IMR-90 (cell line): ENCODE results near the gene DNASE2. TPM values are rescaled to one million over a fixed set of nuclear protein-coding genes. Genes with fewer than 3 reads are reported as not detected.
A peak's percentile ranks its signal among the peaks of the same experiment; 100 is the strongest.

Source experiments
- ATAC-seq: fragments of 200-7000 bp; cut with Tn5 transposase; 2 replicates; pipeline ENCODE4 v1.9.1; 2020; ENCODE audit warnings: low read depth, mild to moderate bottlenecking, moderate library complexity
- BruUV-seq: library from RNA; stranded (reverse); fragments of 400-500 nt; replicated peaks from 2 replicates; lab custom pipeline; 2021; lab: Mats Ljungman, UMichigan
- CTCF ChIA-PET: fragments of 300-600 bp; formaldehyde crosslinking; extraction: SDS; loops from one replicate; lab custom pipeline; 2021; ENCODE audit warnings: antibody characterized with exemption; lab: Yijun Ruan, JAX
- POLR2A ChIA-PET: fragments of 300-600 bp; sonication (Branson Sonifier 250); formaldehyde crosslinking; loops from one replicate; lab custom pipeline; 2022; ENCODE audit warnings: antibody characterized with exemption; ENCODE audit not compliant: unreplicated experiment; lab: Charles Lee
- DNase-seq: peaks from one replicate; pipeline ENCODE4 v3.0.0; 2013
- H2AFZ ChIP-seq: replicated peaks from 2 replicates; pipeline ENCODE3; 2013; ENCODE audit warnings: low read length, mild to moderate bottlenecking; ENCODE audit not compliant: poor library complexity
- H2AK5ac ChIP-seq: 2 replicates; pipeline ENCODE4 v1.6.1; 2013; ENCODE audit warnings: low read depth, low read length, inconsistent platforms
- H2AK9ac ChIP-seq: replicated peaks from 2 replicates; pipeline ENCODE3; 2013; ENCODE audit warnings: mild to moderate bottlenecking, low read depth, low read length, moderate library complexity; ENCODE audit not compliant: poor library complexity
- H2BK120ac ChIP-seq: 2 replicates; pipeline ENCODE4 v1.6.1; 2013; ENCODE audit warnings: low read depth, low read length, inconsistent platforms
- H2BK15ac ChIP-seq: 3 replicates; pipeline ENCODE4 v1.6.1; 2013; ENCODE audit warnings: low read depth, low read length, inconsistent platforms
- H2BK20ac ChIP-seq: 2 replicates; pipeline ENCODE4 v1.6.1; 2013; ENCODE audit warnings: low read depth, mild to moderate bottlenecking, inconsistent platforms, low read length, moderate library complexity
- H2BK5ac ChIP-seq: 2 replicates; pipeline ENCODE4 v1.6.1; 2013; ENCODE audit warnings: mild to moderate bottlenecking, low read depth, low read length, inconsistent platforms; ENCODE audit not compliant: poor library complexity, severe bottlenecking
- H3K14ac ChIP-seq: replicated peaks from 2 replicates; pipeline ENCODE4 v1.6.1; 2013; ENCODE audit warnings: low read depth, low read length, inconsistent platforms
- H3K18ac ChIP-seq: 2 replicates; pipeline ENCODE4 v1.6.1; 2013; ENCODE audit warnings: low read depth, low read length, control low read depth
- H3K23ac ChIP-seq: 2 replicates; pipeline ENCODE4 v1.6.1; 2013; ENCODE audit warnings: low read depth, low read length, inconsistent platforms
- H3K27ac ChIP-seq: 2 replicates; pipeline ENCODE4 v1.5.1; 2013; ENCODE audit warnings: mild to moderate bottlenecking, control low read depth, low read length; ENCODE audit not compliant: insufficient read depth
- H3K27me3 ChIP-seq: 2 replicates; pipeline ENCODE4 v1.6.1; 2013; ENCODE audit warnings: low read length; ENCODE audit not compliant: control insufficient read depth, insufficient read depth
- H3K36me3 ChIP-seq: 2 replicates; pipeline ENCODE4 v1.6.1; 2013; ENCODE audit warnings: low read length, mixed read lengths; ENCODE audit not compliant: control insufficient read depth, insufficient read depth
- H3K4ac ChIP-seq: 2 replicates; pipeline ENCODE4 v1.6.1; 2013; ENCODE audit warnings: low read depth, low read length, inconsistent platforms
- H3K4me1 ChIP-seq: 2 replicates; pipeline ENCODE4 v1.6.1; 2013; ENCODE audit warnings: low read length, mixed read lengths; ENCODE audit not compliant: control insufficient read depth, insufficient read depth
- H3K4me2 ChIP-seq: 2 replicates; pipeline ENCODE4 v1.6.1; 2013; ENCODE audit warnings: low read depth, mild to moderate bottlenecking, control low read depth, low read length, moderate library complexity
- H3K4me3 ChIP-seq: 2 replicates; pipeline ENCODE4 v1.5.1; 2013; ENCODE audit warnings: low read depth, mild to moderate bottlenecking, control low read depth, low read length, moderate library complexity; ENCODE audit not compliant: insufficient read depth
- H3K56ac ChIP-seq: 2 replicates; pipeline ENCODE4 v1.6.1; 2013; ENCODE audit warnings: low read length, inconsistent platforms; ENCODE audit not compliant: insufficient read depth; ENCODE audit errors: extremely low read depth
- H3K79me1 ChIP-seq, 2 experiments: 2 replicates each; pipeline ENCODE4 v1.6.1; 2013; ENCODE audit warnings: low read length in 2 of 2, inconsistent platforms in 1 of 2, low read depth in 1 of 2
- H3K9ac ChIP-seq: 2 replicates; pipeline ENCODE4 v1.6.1; 2013; ENCODE audit warnings: low read depth, low read length, control low read depth
- H3K9me1 ChIP-seq: 2 replicates; pipeline ENCODE4 v1.6.1; 2013; ENCODE audit warnings: low read length, inconsistent platforms; ENCODE audit not compliant: insufficient read depth
- H3K9me3 ChIP-seq: 2 replicates; pipeline ENCODE4 v1.6.1; 2013; ENCODE audit warnings: low read length; ENCODE audit not compliant: control insufficient read depth, insufficient read depth
- H4K20me1 ChIP-seq: 2 replicates; pipeline ENCODE4 v1.6.1; 2013; ENCODE audit warnings: low read length, inconsistent platforms; ENCODE audit not compliant: insufficient read depth
- H4K5ac ChIP-seq: 2 replicates; pipeline ENCODE4 v1.6.1; 2013; ENCODE audit warnings: mild to moderate bottlenecking, low read depth, low read length, control low read depth
- H4K8ac ChIP-seq, 2 experiments: 2 replicates each; pipeline ENCODE4 v1.6.1; 2013; ENCODE audit warnings: low read depth in 2 of 2, low read length in 2 of 2, control low read depth in 1 of 2, inconsistent platforms in 1 of 2
- H4K91ac ChIP-seq: 2 replicates; pipeline ENCODE4 v1.6.1; 2013; ENCODE audit warnings: low read depth, low read length, inconsistent platforms; ENCODE audit not compliant: insufficient read depth
- BHLHE40 ChIP-seq: fragments of 150-350 bp; IDR thresholded peaks from 2 replicates; pipeline ENCODE4 v1.6.1; 2016; ENCODE audit warnings: mild to moderate bottlenecking, low read depth, low read length
- CEBPB ChIP-seq: IDR thresholded peaks from 2 replicates; pipeline ENCODE4 v1.6.1; 2012; ENCODE audit warnings: low read depth, low read length, improper control_type of control experiment
- MAFK ChIP-seq: IDR thresholded peaks from 2 replicates; pipeline ENCODE4 v1.6.1; 2012; ENCODE audit warnings: low read depth, low read length, improper control_type of control experiment
- POLR2A ChIP-seq: IDR thresholded peaks from 2 replicates; pipeline ENCODE4 v1.6.1; 2012; ENCODE audit warnings: mild to moderate bottlenecking, low read depth, low read length
- RCOR1 ChIP-seq: IDR thresholded peaks from 2 replicates; pipeline ENCODE4 v1.6.1; 2012; ENCODE audit warnings: mild to moderate bottlenecking, low read length, improper control_type of control experiment; ENCODE audit not compliant: insufficient replicate concordance
- WGBS, 2 experiments: methylation state at CpG; one replicate each; pipeline versions ENCODE4 v1.1.5 to v1.1.7; 2013; ENCODE audit warnings: missing lambda C conversion rate in 2 of 2; ENCODE audit not compliant: insufficient read length in 1 of 2; ENCODE audit errors: extremely low coverage in 2 of 2; 5-methylcytosine and 5-hydroxymethylcytosine counted together
- dilution Hi-C: fragments of 300-500 bp; cut with HindIII; formaldehyde crosslinking; loops from one replicate; pipeline ENCODE4 v1.14.3; 2018; ENCODE audit warnings: low sequenced_read_pairs; ENCODE audit not compliant: unreplicated experiment
- in situ Hi-C: fragments of 300-500 bp; cut with MboI; formaldehyde crosslinking; loops from 3 replicates; pipeline ENCODE4 v1.14.3; 2019; ENCODE audit warnings: low sequenced_read_pairs, inconsistent platforms, mixed read lengths
- intact Hi-C: fragments of 100-400 bp; cut with micrococcal nuclease; formaldehyde crosslinking; loops from 2 replicates; pipeline ENCODE4 v1.10.0; 2022
- polyA plus RNA-seq, 3 experiments: library from polyadenylated mRNA; depleted of rRNA; stranded (reverse); fragments of >200 nt; gene quantifications; 2 replicates each; pipeline ENCODE4 v1.2.3, GENCODE V29; 2012; ENCODE audit warnings: low replicate concordance in 1 of 3
- total RNA-seq: library from RNA; depleted of rRNA; stranded (reverse); fragments of >200 nt; gene quantifications from 2 replicates; pipeline ENCODE4 v1.2.3, GENCODE V29; 2012
- TF ChIP-seq, protein P1 (sequence below): fragments of 150-350 bp; IDR thresholded peaks from 2 replicates; pipeline ENCODE4 v1.6.1; 2016; ENCODE audit warnings: low read depth, mild to moderate bottlenecking, low read length, moderate library complexity, borderline replicate concordance

Gene DNASE2
- total and polyA plus RNA-seq, 2 of the 4 experiments (the other 2 are of a cell fraction), result 9.5 to 31.1 TPM

DNA sequence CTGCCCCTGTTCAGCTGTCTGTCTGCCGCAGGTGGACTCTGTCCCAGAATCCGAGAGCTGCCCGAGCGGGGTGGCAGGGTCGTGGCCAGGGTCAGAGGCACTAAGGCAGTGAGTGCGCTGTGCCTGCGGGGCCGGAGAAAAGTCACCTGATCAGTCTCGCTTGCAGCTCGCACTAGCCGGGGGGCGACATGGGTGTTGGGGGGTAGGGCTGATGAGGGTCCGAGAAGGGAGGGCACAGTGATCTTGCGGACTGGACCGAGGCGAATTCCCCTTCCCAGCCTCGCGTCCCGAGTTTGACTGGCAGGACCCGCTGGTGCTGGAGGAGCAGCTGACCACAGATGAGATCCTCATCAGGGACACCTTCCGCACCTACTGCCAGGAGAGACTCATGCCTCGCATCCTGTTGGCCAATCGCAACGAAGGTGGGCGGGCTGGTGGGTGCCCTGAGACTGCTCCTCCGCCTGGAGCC is 10.3 kb upstream of the DNASE2 start:
- Histone ChIP-seq H2BK120ac (no peak overlapping the region), H3K9ac (peak overlapping the region; percentile 44), H3K79me1 (peaks cover 10 to 12% of the 10 kb centered on the region in 2 experiments; a peak in 3 of 4 replicates), H3K9me1 (no peaks in the 10 kb centered on the region), H3K56ac (no peak overlapping the region), H2BK15ac (no peak overlapping the region), H2AK5ac (no peak overlapping the region), H3K14ac (no peak overlapping the region), H4K91ac (no peak overlapping the region), H3K4ac (no peak overlapping the region), H3K9me3 (no peaks in the 10 kb centered on the region), H3K36me3 (peaks cover 14% of the 10 kb centered on the region), H2BK20ac (no peak overlapping the region), H3K27me3 (peaks cover 14% of the 10 kb centered on the region), H4K5ac (no peak overlapping the region), H3K18ac (no peak overlapping the region), H4K8ac (peak overlapping the region in 1 of 2 experiments; percentile 72; a peak in 1 of 4 replicates), H4K20me1 (no peaks in the 10 kb centered on the region), H3K4me2 (peak overlapping the region; percentile 94), H2AK9ac (peak overlapping the region; percentile 70), H3K4me1 (peaks cover 6% of the 10 kb centered on the region), H2BK5ac (no peak overlapping the region), H3K4me3 (peak overlapping the region; percentile 78), H3K23ac (no peak overlapping the region), H3K27ac (peak overlapping the region; percentile 3; the same call in 1 of the 2 replicates), H2AFZ (peak overlapping the region; percentile 98)
- in situ Hi-C loops, result no loop called here
- ATAC-seq (no peak), DNase-seq (no peak)
- ChIA-PET POLR2A (no interaction called here), CTCF (no interaction called here)
- intact Hi-C loops, result loop anchor here (2.0 kb wide), 1 partner anchor 73 kb away; no protein-coding TSS in a partner anchor
- 0% methylated on average over 7 of the region's 26 CpGs; no CpG with 5 or more reads in 1 of the 2 experiments for WGBS, 2 experiments
- dilution Hi-C loops, result no loop called here
- BruUV-seq, result no TSS peak
- TF ChIP-seq RCOR1 (no peak), MAFK (no peak), POLR2A (no peak), CEBPB (no peak), BHLHE40 (no peak)
- TF ChIP-seq, protein P1, sequence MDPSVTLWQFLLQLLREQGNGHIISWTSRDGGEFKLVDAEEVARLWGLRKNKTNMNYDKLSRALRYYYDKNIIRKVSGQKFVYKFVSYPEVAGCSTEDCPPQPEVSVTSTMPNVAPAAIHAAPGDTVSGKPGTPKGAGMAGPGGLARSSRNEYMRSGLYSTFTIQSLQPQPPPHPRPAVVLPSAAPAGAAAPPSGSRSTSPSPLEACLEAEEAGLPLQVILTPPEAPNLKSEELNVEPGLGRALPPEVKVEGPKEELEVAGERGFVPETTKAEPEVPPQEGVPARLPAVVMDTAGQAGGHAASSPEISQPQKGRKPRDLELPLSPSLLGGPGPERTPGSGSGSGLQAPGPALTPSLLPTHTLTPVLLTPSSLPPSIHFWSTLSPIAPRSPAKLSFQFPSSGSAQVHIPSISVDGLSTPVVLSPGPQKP, result no peak
